ENCODE data around the gene SAMD4A.

Gene SAMD4A

DNA sequence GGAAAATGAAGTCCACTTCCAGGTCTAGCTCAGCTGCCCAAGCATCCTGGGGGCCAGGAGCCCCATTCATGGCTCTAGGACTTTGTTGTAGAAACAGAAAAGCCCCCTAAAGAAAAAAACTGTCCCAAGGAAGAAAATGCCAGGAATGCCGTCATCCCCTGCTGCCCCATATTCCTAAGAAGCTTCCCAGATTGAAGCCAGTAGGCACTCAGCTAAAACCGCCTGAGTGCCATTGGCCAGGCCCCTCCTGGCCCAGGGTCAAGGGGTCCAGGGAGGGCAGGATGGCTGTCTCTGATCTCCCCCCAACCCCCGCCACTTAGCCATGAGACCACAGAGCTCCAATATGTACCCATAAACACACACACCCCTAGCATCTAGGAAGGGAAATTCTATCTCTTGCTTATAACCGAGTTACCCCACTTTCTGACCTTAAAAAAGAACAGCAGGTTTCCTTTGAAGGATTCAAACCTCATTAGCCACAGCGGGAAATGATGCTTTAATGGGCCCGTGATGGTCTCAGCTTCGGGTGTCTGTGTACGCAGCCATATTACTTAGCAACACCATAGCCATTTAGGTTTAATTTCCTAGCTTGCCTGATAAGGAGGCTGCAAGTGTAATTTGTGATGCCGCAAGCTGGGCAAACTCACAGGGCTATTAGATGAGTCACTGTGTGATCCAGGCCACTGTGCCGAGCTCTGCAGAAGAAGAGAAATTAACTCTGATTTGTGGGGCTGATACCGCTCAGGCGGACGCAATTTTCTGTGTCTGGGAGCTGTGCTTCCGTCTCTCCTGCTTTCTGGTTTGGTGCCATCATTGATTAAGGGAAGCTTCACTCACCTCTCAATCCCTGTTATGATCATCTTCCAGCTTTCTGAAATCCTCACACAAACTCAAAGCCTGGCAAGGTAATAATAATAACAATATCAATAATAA, 251.5 kb downstream of the SAMD4A start:
- no peak overlapping the region for H3K27ac ChIP-seq (ENCODE audit: low read length)
- H3K9ac ChIP-seq (ENCODE audit: low read length): no peak overlapping the region
- no peaks in the 10 kb centered on the region for H3K4me1 ChIP-seq (ENCODE audit: control insufficient read depth, low read depth, low read length)
- H3K27me3 ChIP-seq (ENCODE audit: control insufficient read depth, insufficient read depth, low read length): no peaks in the 10 kb centered on the region
- no peaks in the 10 kb centered on the region for H3K9me3 ChIP-seq (ENCODE audit: control insufficient read depth, low read depth, low read length)
- H3K36me3 ChIP-seq (ENCODE audit: control insufficient read depth, low read depth, low read length): no peaks in the 10 kb centered on the region
- H3K4me3 ChIP-seq (ENCODE audit: low read length): no peak overlapping the region

DNA sequence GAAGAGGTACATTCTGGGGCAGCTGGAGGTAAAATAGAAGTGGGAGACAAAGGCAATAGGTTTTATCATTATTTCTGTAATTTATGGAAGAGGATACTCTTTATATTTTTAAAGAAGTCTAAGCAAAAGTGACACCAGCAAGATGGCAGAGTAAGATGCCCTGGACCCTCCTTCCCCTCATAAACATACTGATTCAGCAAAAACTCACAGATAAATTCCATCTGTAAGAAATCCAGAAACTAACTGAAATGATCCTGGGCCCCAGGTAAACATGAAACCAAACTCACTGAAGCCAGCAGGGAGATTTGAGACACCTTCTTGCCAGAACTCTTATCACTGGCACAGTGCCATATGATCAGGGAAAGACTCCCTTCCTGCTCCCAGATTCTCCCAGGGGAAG, 255.8 kb downstream of the SAMD4A start:
- no peaks in the 10 kb centered on the region for H3K27me3 ChIP-seq (ENCODE audit: control insufficient read depth, insufficient read depth, low read length)
- no peaks in the 10 kb centered on the region for H3K36me3 ChIP-seq (ENCODE audit: control insufficient read depth, low read depth, low read length)
- peaks cover 3% of the 10 kb centered on the region for H3K9me3 ChIP-seq (ENCODE audit: control insufficient read depth, low read depth, low read length)
- no peak overlapping the region for H3K9ac ChIP-seq (ENCODE audit: low read length)
- no peaks in the 10 kb centered on the region for H3K4me1 ChIP-seq (ENCODE audit: control insufficient read depth, low read depth, low read length)
- no peak overlapping the region for H3K27ac ChIP-seq (ENCODE audit: low read length)
- no peak overlapping the region for H3K4me3 ChIP-seq (ENCODE audit: low read length)

DNA sequence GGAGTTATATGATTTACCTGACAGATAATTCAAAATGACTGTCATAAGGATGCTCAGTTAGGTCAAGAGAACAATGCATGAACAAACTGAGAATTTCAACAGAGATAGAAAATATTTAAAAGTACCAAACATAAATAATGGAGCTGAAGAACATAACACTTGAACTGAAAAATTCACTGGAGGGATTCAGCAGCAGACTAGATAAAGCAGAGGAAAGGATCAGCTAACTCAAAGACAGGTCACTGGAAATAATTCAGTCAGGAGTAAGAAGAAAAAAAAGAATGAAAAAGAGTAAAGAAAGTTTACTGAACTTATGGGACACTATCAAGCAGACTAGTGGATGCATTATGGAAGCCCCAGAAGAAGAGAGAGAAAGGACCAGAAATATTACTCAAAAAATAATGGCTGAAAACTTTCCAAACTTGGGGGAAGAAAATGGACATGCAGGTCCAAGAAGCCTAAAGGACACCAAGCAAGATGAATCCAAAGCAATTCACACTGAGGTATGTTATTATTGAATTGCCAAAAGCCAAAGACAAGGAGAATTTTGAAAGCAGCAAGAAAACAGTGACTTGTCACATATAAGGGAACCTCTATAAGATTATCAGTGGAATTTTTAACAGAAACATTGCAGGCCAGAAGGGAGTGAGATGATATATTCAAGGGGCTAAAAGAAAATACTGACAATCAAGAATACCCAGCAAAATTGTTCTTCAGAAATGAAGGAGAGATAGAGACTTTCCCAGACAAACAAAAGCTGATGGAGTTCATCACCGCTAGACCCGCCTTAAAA, 257.0 kb downstream of the SAMD4A start:
- H3K27me3 ChIP-seq (ENCODE audit: control insufficient read depth, insufficient read depth, low read length): no peaks in the 10 kb centered on the region
- H3K27ac ChIP-seq (ENCODE audit: low read length): no peak overlapping the region
- H3K4me1 ChIP-seq (ENCODE audit: control insufficient read depth, low read depth, low read length): no peaks in the 10 kb centered on the region
- peaks cover 3% of the 10 kb centered on the region for H3K9me3 ChIP-seq (ENCODE audit: control insufficient read depth, low read depth, low read length)
- no peak overlapping the region for H3K9ac ChIP-seq (ENCODE audit: low read length)
- no peak overlapping the region for H3K4me3 ChIP-seq (ENCODE audit: low read length)
- no peaks in the 10 kb centered on the region for H3K36me3 ChIP-seq (ENCODE audit: control insufficient read depth, low read depth, low read length)

DNA sequence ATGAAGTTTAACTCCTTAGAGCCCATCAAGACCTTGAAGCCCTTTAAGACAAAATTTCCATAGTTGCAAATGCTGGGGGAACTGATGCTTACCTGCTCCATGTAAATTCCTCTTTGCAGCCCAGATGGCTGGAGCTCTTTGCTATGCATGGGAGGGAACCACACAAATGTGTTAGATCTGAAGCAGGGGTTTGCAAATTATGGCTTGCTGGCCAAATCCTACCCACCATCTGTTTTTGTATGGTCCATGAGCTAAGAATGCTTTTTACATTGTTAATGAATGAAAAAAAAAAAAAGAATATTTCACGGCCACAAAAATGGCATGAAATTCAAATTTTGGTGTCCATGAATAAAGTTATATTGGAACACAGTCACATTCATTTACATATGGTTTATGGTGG, 261.1 kb downstream of the SAMD4A start:
- H3K9me3 ChIP-seq (ENCODE audit: control insufficient read depth, low read depth, low read length): peaks cover 3% of the 10 kb centered on the region
- no peak overlapping the region for H3K9ac ChIP-seq (ENCODE audit: low read length)
- H3K27me3 ChIP-seq (ENCODE audit: control insufficient read depth, insufficient read depth, low read length): no peaks in the 10 kb centered on the region

DNA sequence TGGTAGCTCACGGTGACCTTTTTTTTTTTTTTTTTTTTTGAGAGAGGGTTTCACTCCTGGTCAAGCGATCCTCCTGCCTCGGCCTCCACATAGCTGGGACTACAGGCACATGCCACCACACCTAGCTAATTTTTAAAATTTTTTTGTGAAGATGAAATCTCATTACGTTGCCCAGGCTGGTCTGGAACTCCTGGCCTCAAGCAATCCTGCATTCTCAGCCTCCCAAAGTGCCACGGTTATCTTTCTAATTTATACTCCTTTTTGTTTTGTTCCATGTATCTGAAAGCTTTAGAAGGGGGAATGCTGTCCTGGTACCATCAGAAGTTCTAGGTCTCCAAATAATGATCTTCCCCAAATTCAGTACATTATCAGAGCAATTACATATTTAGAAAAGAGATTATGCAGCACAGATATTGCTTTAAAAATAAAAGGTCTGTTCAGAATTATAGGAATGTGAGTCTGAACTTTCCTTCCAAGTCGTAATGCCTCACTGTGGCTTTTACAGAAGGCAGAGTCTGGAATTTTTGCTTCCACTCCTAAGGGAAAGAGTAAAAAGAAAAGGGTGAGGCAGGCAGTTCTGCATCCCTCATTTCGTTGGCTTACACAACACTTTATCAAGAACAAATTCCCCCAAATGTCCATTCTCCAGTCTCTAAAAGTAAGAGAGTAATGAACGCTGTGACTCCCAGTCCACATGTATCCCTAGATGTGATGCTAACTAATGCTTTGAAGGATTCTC, 262.7 kb downstream of the SAMD4A start:
- H3K4me3 ChIP-seq (ENCODE audit: low read length): no peak overlapping the region

More for the DNA sequence above, 261.1 kb downstream of the SAMD4A start:
- Histone ChIP-seq H3K4me1 (ENCODE audit: control insufficient read depth, low read depth, low read length) (no peaks in the 10 kb centered on the region), H3K4me3 (ENCODE audit: low read length) (no peak overlapping the region), H3K36me3 (ENCODE audit: control insufficient read depth, low read depth, low read length) (no peaks in the 10 kb centered on the region), H3K27ac (ENCODE audit: low read length) (no peak overlapping the region)

DNA sequence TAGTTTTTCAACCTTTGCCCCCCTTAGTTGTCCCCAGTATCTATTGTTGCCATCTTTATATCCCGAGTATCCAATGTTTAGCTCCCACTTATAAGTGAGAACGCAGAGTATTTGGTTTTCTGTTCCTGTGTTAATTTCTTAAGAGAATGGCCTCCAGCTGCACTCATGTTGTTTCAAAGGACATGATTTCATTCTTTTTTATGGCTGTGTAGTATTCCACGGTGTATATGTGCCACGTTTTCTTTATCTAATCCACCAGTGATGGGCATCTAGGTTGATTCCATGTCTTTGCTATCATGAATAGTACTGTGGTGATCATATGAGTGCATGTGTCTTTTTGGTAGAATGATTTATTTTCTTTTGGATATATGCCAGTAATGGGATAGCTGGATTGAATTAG, 263.7 kb downstream of the SAMD4A start:
- Histone ChIP-seq H3K4me1 (ENCODE audit: control insufficient read depth, low read depth, low read length) (no peaks in the 10 kb centered on the region), H3K27me3 (ENCODE audit: control insufficient read depth, insufficient read depth, low read length) (no peaks in the 10 kb centered on the region), H3K4me3 (ENCODE audit: low read length) (no peak overlapping the region), H3K9ac (ENCODE audit: low read length) (no peak overlapping the region), H3K9me3 (ENCODE audit: control insufficient read depth, low read depth, low read length) (no peaks in the 10 kb centered on the region), H3K27ac (ENCODE audit: low read length) (no peak overlapping the region), H3K36me3 (ENCODE audit: control insufficient read depth, low read depth, low read length) (no peaks in the 10 kb centered on the region)

More for the DNA sequence above, 262.7 kb downstream of the SAMD4A start:
- H3K9me3 ChIP-seq (ENCODE audit: control insufficient read depth, low read depth, low read length): no peaks in the 10 kb centered on the region
- H3K27ac ChIP-seq (ENCODE audit: low read length): no peak overlapping the region
- no peak overlapping the region for H3K9ac ChIP-seq (ENCODE audit: low read length)
- H3K4me1 ChIP-seq (ENCODE audit: control insufficient read depth, low read depth, low read length): no peaks in the 10 kb centered on the region
- no peaks in the 10 kb centered on the region for H3K36me3 ChIP-seq (ENCODE audit: control insufficient read depth, low read depth, low read length)
- no peaks in the 10 kb centered on the region for H3K27me3 ChIP-seq (ENCODE audit: control insufficient read depth, insufficient read depth, low read length)

DNA sequence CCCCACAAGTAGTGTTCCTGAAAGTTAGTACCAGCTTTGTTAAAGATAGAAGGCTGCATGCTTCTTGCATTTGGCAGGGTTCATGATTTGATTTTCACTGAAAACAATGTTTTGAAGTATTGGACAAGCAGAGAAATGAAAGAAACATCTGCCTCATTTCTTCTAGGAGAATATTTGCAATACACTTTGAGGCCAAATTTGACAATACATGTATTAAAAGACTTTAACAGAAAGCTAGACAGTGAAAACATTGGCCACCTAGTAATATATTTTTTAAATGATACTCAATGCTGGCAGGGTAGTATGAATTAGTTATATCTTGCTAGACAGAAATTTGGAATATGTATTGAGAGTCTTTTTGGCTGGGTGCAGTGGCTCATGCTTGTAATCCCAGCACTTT, 267.2 kb downstream of the SAMD4A start:
- H3K9ac ChIP-seq (ENCODE audit: low read length): no peak overlapping the region

DNA sequence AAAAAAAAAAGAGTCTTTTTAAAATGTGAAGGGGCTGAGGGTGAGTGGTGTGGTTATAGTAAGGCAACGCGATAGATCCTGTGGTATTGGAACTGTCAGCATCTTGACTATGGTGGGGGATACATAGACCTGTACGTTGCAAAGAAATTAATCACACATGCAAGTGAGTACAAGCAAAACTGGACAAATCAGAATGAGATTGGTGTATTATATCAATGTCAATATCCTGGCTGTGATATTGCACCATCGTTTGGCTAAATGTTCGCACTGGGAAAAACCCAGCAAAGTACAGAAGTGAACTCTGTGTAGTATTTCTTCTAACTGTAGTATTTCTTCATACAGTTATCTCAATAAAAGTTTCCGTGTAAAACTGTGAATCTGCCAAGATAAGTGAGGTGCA, 267.8 kb downstream of the SAMD4A start:
- Histone ChIP-seq H3K36me3 (ENCODE audit: control insufficient read depth, low read depth, low read length) (no peaks in the 10 kb centered on the region), H3K9ac (ENCODE audit: low read length) (no peak overlapping the region), H3K4me1 (ENCODE audit: control insufficient read depth, low read depth, low read length) (no peaks in the 10 kb centered on the region), H3K4me3 (ENCODE audit: low read length) (no peak overlapping the region), H3K27me3 (ENCODE audit: control insufficient read depth, insufficient read depth, low read length) (no peaks in the 10 kb centered on the region), H3K27ac (ENCODE audit: low read length) (no peak overlapping the region), H3K9me3 (ENCODE audit: control insufficient read depth, low read depth, low read length) (no peaks in the 10 kb centered on the region)

More for the DNA sequence above, 267.2 kb downstream of the SAMD4A start:
- H3K27ac ChIP-seq (ENCODE audit: low read length): no peak overlapping the region
- H3K36me3 ChIP-seq (ENCODE audit: control insufficient read depth, low read depth, low read length): no peaks in the 10 kb centered on the region
- no peaks in the 10 kb centered on the region for H3K27me3 ChIP-seq (ENCODE audit: control insufficient read depth, insufficient read depth, low read length)
- H3K4me1 ChIP-seq (ENCODE audit: control insufficient read depth, low read depth, low read length): no peaks in the 10 kb centered on the region
- no peaks in the 10 kb centered on the region for H3K9me3 ChIP-seq (ENCODE audit: control insufficient read depth, low read depth, low read length)
- H3K4me3 ChIP-seq (ENCODE audit: low read length): no peak overlapping the region

DNA sequence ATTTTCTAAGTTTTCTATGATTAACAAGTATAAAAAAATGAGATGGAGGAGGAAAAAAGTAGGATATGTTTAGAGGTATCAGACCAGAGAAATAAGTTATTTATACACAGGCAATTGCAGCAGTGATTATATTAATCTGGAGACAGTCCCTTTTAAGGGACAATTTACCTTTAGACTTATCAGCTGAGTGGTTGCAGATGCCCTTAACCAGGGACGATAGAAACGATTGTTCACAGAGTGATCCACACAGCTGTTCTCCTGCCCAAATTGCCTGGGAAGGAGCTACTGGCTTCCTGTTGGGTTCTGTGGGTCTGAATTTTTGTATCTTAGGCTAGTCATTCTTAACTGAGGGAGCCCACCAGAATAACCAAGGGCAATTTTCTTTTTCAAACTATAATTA, 269.3 kb downstream of the SAMD4A start:
- Histone ChIP-seq H3K4me1 (ENCODE audit: control insufficient read depth, low read depth, low read length) (no peaks in the 10 kb centered on the region), H3K9me3 (ENCODE audit: control insufficient read depth, low read depth, low read length) (no peaks in the 10 kb centered on the region), H3K4me3 (ENCODE audit: low read length) (no peak overlapping the region), H3K36me3 (ENCODE audit: control insufficient read depth, low read depth, low read length) (no peaks in the 10 kb centered on the region), H3K27me3 (ENCODE audit: control insufficient read depth, insufficient read depth, low read length) (no peaks in the 10 kb centered on the region), H3K9ac (ENCODE audit: low read length) (no peak overlapping the region), H3K27ac (ENCODE audit: low read length) (no peak overlapping the region)

DNA sequence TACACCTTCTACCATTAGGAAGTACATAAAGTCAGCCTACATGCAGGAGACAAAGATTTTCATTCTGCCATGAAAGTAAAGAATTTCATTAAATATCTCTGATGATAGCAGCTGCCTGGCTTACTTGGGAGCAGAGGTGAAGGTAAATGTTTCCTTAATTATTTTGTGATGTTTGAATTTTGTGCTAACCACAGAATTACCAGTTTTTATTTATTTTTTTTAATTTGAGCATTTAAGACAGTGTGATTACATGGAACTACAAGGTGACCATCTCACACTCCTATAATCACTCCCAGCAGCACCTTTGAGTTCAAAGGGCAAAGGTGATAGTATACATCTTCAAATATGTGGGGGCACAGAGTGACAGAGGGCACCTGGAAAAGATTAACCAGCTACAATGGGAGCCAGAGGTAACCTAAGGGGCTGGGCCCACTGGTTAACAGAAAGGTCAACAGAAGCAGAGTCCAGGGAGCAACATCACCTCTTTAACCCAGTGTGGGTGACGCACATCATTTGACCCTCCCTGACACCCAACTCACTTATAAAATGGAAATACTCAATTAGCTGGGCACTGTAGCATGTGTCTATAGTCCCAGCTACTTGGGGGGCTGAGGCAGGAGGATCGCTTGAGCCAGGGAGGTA, 270.7 kb downstream of the SAMD4A start:
- no peak overlapping the region for H3K27ac ChIP-seq (ENCODE audit: low read length)
- no peak overlapping the region for H3K9ac ChIP-seq (ENCODE audit: low read length)
- H3K27me3 ChIP-seq (ENCODE audit: control insufficient read depth, insufficient read depth, low read length): no peaks in the 10 kb centered on the region
- H3K36me3 ChIP-seq (ENCODE audit: control insufficient read depth, low read depth, low read length): no peaks in the 10 kb centered on the region
- no peaks in the 10 kb centered on the region for H3K9me3 ChIP-seq (ENCODE audit: control insufficient read depth, low read depth, low read length)
- no peak overlapping the region for H3K4me3 ChIP-seq (ENCODE audit: low read length)
- no peaks in the 10 kb centered on the region for H3K4me1 ChIP-seq (ENCODE audit: control insufficient read depth, low read depth, low read length)

Data from iPS-18a (cell line).